ENCODE measurements around the gene MAST2. TPM values are rescaled to one million over a fixed set of nuclear protein-coding genes. Genes with fewer than 3 reads are reported as not detected.

The MAST2 gene
- total RNA-seq, 1 experiment from 2014 or later: 77.0 TPM

GRCh38 chr1:46068525-46068924 lies 265.1 kb downstream of the MAST2 start:
- H3K27me3 ChIP-seq (ENCODE audit: control insufficient read depth, insufficient read depth, low read length): no peaks in the 10 kb centered on the region
- no peaks in the 10 kb centered on the region for H3K9me3 ChIP-seq (ENCODE audit: control insufficient read depth, insufficient read depth, low read depth, low read length)
- no peaks in the 10 kb centered on the region for H3K4me1 ChIP-seq (ENCODE audit: control insufficient read depth, insufficient read depth, low read length)
- intact Hi-C loops (cut with micrococcal nuclease; ENCODE audit: unreplicated experiment) (no loop called here), in situ Hi-C loops (cut with HindIII; ENCODE audit: low pct_unique_long_range_greater_than_20kb, low sequenced_read_pairs) (no loop called here)
- H3K36me3 ChIP-seq (ENCODE audit: control insufficient read depth, insufficient read depth, low read length): no peaks in the 10 kb centered on the region
- TF ChIP-seq REST (IDR thresholded peaks at IDR 0.05; ENCODE audit: insufficient read depth in 1 of 2, low read depth in 2 of 2, low read length in 1 of 2): no peak
- no peak for TF ChIP-seq CTCF (IDR thresholded peaks at IDR 0.05)
- no peak for TF ChIP-seq POLR2AphosphoS5 (IDR thresholded peaks at IDR 0.05; ENCODE audit: low read depth, low read length)
- no peak for TF ChIP-seq TCF7L2 (IDR thresholded peaks at IDR 0.05; ENCODE audit: low read depth, low read length)
- no peak for TF ChIP-seq SIN3A (IDR thresholded peaks at IDR 0.05; ENCODE audit: borderline replicate concordance, insufficient read depth, low read depth, low read length)
- H3K27ac ChIP-seq (ENCODE audit: low read length): no peak overlapping the region
- BruUV-seq (replicated peaks): no TSS peak
- ATAC-seq (no peak), DNase-seq (ENCODE audit: low read depth, low spot score) (no peak)
- CTCF ChIA-PET: no interaction called here
- POLR2A ChIA-PET: no interaction called here
- no peak overlapping the region for H3K4me3 ChIP-seq (ENCODE audit: low read depth in 2 of 2, low read length in 2 of 2)

- Histone ChIP-seq H3K9me3 (ENCODE audit: control insufficient read depth, insufficient read depth, low read depth, low read length) (no peaks in the 10 kb centered on the region), H3K27ac (ENCODE audit: low read length) (no peak overlapping the region), H3K36me3 (ENCODE audit: control insufficient read depth, insufficient read depth, low read length) (no peaks in the 10 kb centered on the region), H3K4me3 (ENCODE audit: low read depth in 2 of 2, low read length in 2 of 2) (no peak overlapping the region), H3K27me3 (ENCODE audit: control insufficient read depth, insufficient read depth, low read length) (no peaks in the 10 kb centered on the region), H3K4me1 (ENCODE audit: control insufficient read depth, insufficient read depth, low read length) (no peaks in the 10 kb centered on the region)
- BruUV-seq (replicated peaks): no TSS peak
- in situ Hi-C loops (cut with HindIII; ENCODE audit: low pct_unique_long_range_greater_than_20kb, low sequenced_read_pairs): no loop called here
- POLR2A ChIA-PET: no interaction called here
- intact Hi-C loops (cut with micrococcal nuclease; ENCODE audit: unreplicated experiment): no loop called here
- CTCF ChIA-PET: no interaction called here
- no peak for TF ChIP-seq POLR2AphosphoS5 (IDR thresholded peaks at IDR 0.05; ENCODE audit: low read depth, low read length)
- TF ChIP-seq CTCF (IDR thresholded peaks at IDR 0.05): no peak
- no peak for TF ChIP-seq REST (IDR thresholded peaks at IDR 0.05; ENCODE audit: insufficient read depth in 1 of 2, low read depth in 2 of 2, low read length in 1 of 2)
- no peak for TF ChIP-seq SIN3A (IDR thresholded peaks at IDR 0.05; ENCODE audit: borderline replicate concordance, insufficient read depth, low read depth, low read length)
- no peak for TF ChIP-seq TCF7L2 (IDR thresholded peaks at IDR 0.05; ENCODE audit: low read depth, low read length)
- DNase-seq (ENCODE audit: low read depth, low spot score) (no peak), ATAC-seq (no peak)
Measured at GRCh38 chr1:46070164-46070814, 266.9 kb downstream of the MAST2 start.
